Mucosa of descending colon (tissue), 3 donors: ENCODE data around the gene RANBP2. TPM values are rescaled to one million over a fixed set of nuclear protein-coding genes. Genes with fewer than 3 reads are reported as not detected.

Experiments
- ATAC-seq: fragments of 200-7000 bp; cut with Tn5 transposase; one replicate; pipeline ENCODE4 v1.9.1; 2020; ENCODE audit warnings: mild to moderate bottlenecking, moderate library complexity
- DNase-seq, 3 donors: peaks; one replicate each; pipeline ENCODE4 v3.0.0-alpha.2; 2020
- H3K36me3 ChIP-seq: fragments of 200-600 bp; one replicate; pipeline ENCODE4 v1.8.0; 2021; ENCODE audit warnings: low read depth, mild to moderate bottlenecking
- H3K4me1 ChIP-seq: fragments of 200-600 bp; one replicate; pipeline ENCODE4 v1.8.0; 2021; ENCODE audit warnings: low read depth, mild to moderate bottlenecking
- H3K4me3 ChIP-seq: fragments of 200-600 bp; one replicate; pipeline ENCODE4 v1.8.0; 2021; ENCODE audit warnings: mild to moderate bottlenecking
- H3K9me3 ChIP-seq: fragments of 200-600 bp; one replicate; pipeline ENCODE4 v1.8.0; 2021; ENCODE audit warnings: mild to moderate bottlenecking
- CTCF ChIP-seq: fragments of 200-600 bp; IDR thresholded peaks from one replicate; pipeline ENCODE4 v1.8.0; 2022; ENCODE audit warnings: antibody characterized with exemption, mild to moderate bottlenecking
- intact Hi-C, 2 donors: fragments of 100-400 bp; cut with DNase I in 1 of 2; cut with micrococcal nuclease in 1 of 2; formaldehyde crosslinking; loops; one replicate each; pipeline versions ENCODE4 v1.11.0 to v1.11.1; 2022; cut with DNase I, micrococcal nuclease
- total RNA-seq, 3 donors: library from RNA; stranded (reverse); fragmentation: NEBNext Ultra II Directional in 2 of 3; extraction: Animal tissue kit (Norgen Biotek cat#: 25700) in 2 of 3; gene quantifications; one replicate each; pipeline versions ENCODE4 v1.2.1 to v1.2.4, GENCODE V29; 2021 to 2023
- donor health status: DM: no; HTN: no; CAD: no; lungs with moderate emphysema.
- donor health status: DM: no; HTN: no; CAD: no.
- donor health status: DM: no; HTN: yes; CAD: no.

Gene RANBP2
- total RNA-seq, 3 donors from 2014 or later = 48.3 to 81.0 (median 51.9) TPM

- intact Hi-C loops = no loop called here
These were observed 115.3 kb downstream of the RANBP2 start for GRCh38 chr2:108834620-108835019.

GRCh38 chr2:108835040-108835439, 115.8 kb downstream of the RANBP2 start:
- DNase-seq = no peak
- no peak for ATAC-seq
- intact Hi-C loops = no loop called here
- Histone ChIP-seq H3K4me3 (no peak overlapping the region), H3K9me3 (peaks cover 3% of the 10 kb centered on the region), H3K36me3 (no peaks in the 10 kb centered on the region), H3K4me1 (no peaks in the 10 kb centered on the region)
- no peak for TF ChIP-seq CTCF

More at GRCh38 chr2:108834620-108835019, 115.3 kb downstream of the RANBP2 start:
- ATAC-seq (no peak), DNase-seq (no peak)
- TF ChIP-seq CTCF = no peak
- Histone ChIP-seq H3K4me1 (no peaks in the 10 kb centered on the region), H3K4me3 (no peak overlapping the region), H3K9me3 (peaks cover 3% of the 10 kb centered on the region), H3K36me3 (no peaks in the 10 kb centered on the region)

Other genes with a start within 250 kb of the RANBP2 start
- gene LIMS1, start 185.0 kb upstream of the RANBP2 start, total RNA-seq = 10 to 100 TPM; 24.4 to 65.4 (median 31.2) TPM
- 1 to 10 TPM; 3.7 to 6.2 (median 5.5) TPM for gene CCDC138, start 67.3 kb downstream of the RANBP2 start, total RNA-seq